PC-3 (cell line): Measurements from ENCODE around the gene APOE. TPM values are rescaled to one million over a fixed set of nuclear protein-coding genes. Genes with fewer than 3 reads are reported as not detected.

Experiments
- ATAC-seq: fragments of 200-7000 bp; cut with Tn5 transposase; 2 replicates; pipeline ENCODE4 v1.9.1; 2020; ENCODE audit warnings: mild to moderate bottlenecking, moderate library complexity
- BruUV-seq: library from RNA; stranded (reverse); fragments of 400-500 nt; replicated peaks from 2 replicates; lab custom pipeline; 2021; lab: Mats Ljungman, UMichigan
- CTCF ChIA-PET: fragments of 300-600 bp; sonication (Branson Sonifier 250); formaldehyde crosslinking; loops from one replicate; lab custom pipeline; 2022; ENCODE audit warnings: antibody characterized with exemption; lab: Charles Lee
- POLR2A ChIA-PET: fragments of 300-600 bp; sonication (Branson Sonifier 250); formaldehyde crosslinking; loops from one replicate; lab custom pipeline; 2022; ENCODE audit warnings: antibody characterized with exemption; ENCODE audit not compliant: unreplicated experiment; lab: Charles Lee
- DNase-seq: peaks from one replicate; pipeline ENCODE4 v3.0.0-alpha.2; 2015
- H2AFZ ChIP-seq: fragments of 300-600 bp; sonication (generic); 2 replicates; pipeline ENCODE4 v1.6.0; 2016; ENCODE audit warnings: antibody characterized with exemption, low read length
- H3F3A ChIP-seq: fragments of 300-600 bp; sonication (generic); one replicate; pipeline ENCODE4 v1.6.0; 2017; ENCODE audit warnings: antibody characterized with exemption, low read length, control low read depth, mild to moderate bottlenecking; ENCODE audit not compliant: unreplicated experiment
- H3K27ac ChIP-seq: fragments of 300-600 bp; sonication (generic); 2 replicates; pipeline ENCODE4 v1.5.1; 2016; ENCODE audit warnings: mild to moderate bottlenecking, low read length
- H3K27me3 ChIP-seq: fragments of 300-600 bp; sonication (generic); 2 replicates; pipeline ENCODE4 v1.6.1; 2016; ENCODE audit warnings: low read length, mixed read lengths
- H3K36me3 ChIP-seq: fragments of 300-600 bp; sonication (generic); 2 replicates; pipeline ENCODE4 v1.6.1; 2016; ENCODE audit warnings: low read depth, mixed run types, low read length, mixed read lengths
- H3K4me1 ChIP-seq: fragments of 300-600 bp; sonication (generic); 2 replicates; pipeline ENCODE4 v1.5.1; 2016; ENCODE audit warnings: low read length; ENCODE audit not compliant: insufficient read depth
- H3K4me2 ChIP-seq: fragments of 300-600 bp; sonication (generic); 2 replicates; pipeline ENCODE4 v1.6.0; 2016; ENCODE audit warnings: low read length
- H3K4me3 ChIP-seq: fragments of 300-600 bp; sonication (generic); 2 replicates; pipeline ENCODE4 v1.5.1; 2016; ENCODE audit warnings: mild to moderate bottlenecking, low read length, mixed read lengths
- H3K79me2 ChIP-seq: fragments of 300-600 bp; sonication (generic); 2 replicates; pipeline ENCODE4 v1.6.1; 2017; ENCODE audit warnings: low read length, mixed read lengths
- H3K9ac ChIP-seq: fragments of 300-600 bp; sonication (generic); 2 replicates; pipeline ENCODE4 v1.6.0; 2016; ENCODE audit warnings: mild to moderate bottlenecking, low read length
- H3K9me2 ChIP-seq: fragments of 300-600 bp; sonication (generic); replicated peaks from 2 replicates; pipeline ENCODE4 v1.6.1; 2016; ENCODE audit warnings: mixed run types, low read length, mixed read lengths
- H3K9me3 ChIP-seq: fragments of 300-600 bp; sonication (generic); 2 replicates; pipeline ENCODE4 v1.6.1; 2016; ENCODE audit warnings: low read length, mixed read lengths
- H4K20me1 ChIP-seq: fragments of 300-600 bp; sonication (generic); 2 replicates; pipeline ENCODE4 v1.6.1; 2016; ENCODE audit warnings: low read length, mixed read lengths
- EZH2 ChIP-seq: fragments of 300-600 bp; sonication (generic); IDR thresholded peaks from one replicate; pipeline ENCODE4 v1.6.1; 2017; ENCODE audit warnings: antibody characterized with exemption, mild to moderate bottlenecking, low read length; ENCODE audit not compliant: unreplicated experiment
- EZH2phosphoT487 ChIP-seq: fragments of 300-600 bp; sonication (generic); IDR thresholded peaks from 2 replicates; pipeline ENCODE4 v1.6.1; 2018; ENCODE audit warnings: mild to moderate bottlenecking, antibody characterized with exemption, low read length, borderline replicate concordance
- intact Hi-C: fragments of 100-400 bp; cut with micrococcal nuclease; formaldehyde crosslinking; loops from 2 replicates; pipeline ENCODE4 v1.9.0; 2023
- total RNA-seq: library from RNA; depleted of rRNA; stranded (reverse); fragments of >200 nt; gene quantifications from 2 replicates; pipeline ENCODE4 v1.2.3, GENCODE V29; 2014
- TF ChIP-seq, protein P1 (sequence below): fragments of 300-600 bp; sonication (generic); conservative IDR thresholded peaks from 2 replicates; pipeline ENCODE4 v1.5.1; 2017; ENCODE audit warnings: antibody characterized with exemption, low read depth, mild to moderate bottlenecking, low read length

APOE gene
- total RNA-seq, 1 experiment from 2014 or later, result 3.6 TPM

DNA sequence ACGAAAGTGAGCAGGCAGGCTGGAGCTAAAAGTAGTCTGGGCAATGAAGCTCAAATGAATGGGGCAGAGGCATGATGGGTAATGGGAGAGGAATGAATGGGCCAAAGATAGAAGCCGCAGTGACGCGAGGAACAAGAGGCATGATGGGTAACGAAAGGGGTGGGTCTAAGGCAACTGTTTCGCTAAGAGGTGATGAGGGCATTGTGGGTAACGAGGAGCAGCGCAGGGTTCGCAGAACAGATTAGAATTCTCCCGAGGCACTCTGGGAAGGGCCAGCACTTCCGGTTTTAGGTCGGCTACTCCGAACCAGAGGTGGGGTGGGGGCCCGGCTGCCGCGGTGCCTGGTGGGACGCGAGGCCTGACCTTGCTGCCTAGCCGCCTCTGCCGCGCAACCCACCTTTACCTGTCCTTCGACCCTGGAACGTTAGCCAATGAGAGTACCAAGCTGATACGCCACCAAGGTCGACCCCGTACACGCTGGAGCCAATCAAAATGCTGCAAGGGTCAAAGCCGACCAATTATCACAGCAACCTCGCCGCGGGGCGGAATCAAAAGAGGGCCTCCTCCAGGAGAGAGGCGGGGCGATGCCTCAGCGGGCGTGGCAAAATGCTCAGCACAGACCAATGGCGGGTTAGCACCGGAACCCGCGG is 15.1 kb upstream of the APOE start:
- POLR2A ChIA-PET, result interaction anchor here (0.6 to 1.0 kb wide), 3 partner anchors 42 to 1349 kb away, joined by 3 to 5 read pairs (median 3); partner anchors contain the start of gene NECTIN2

DNA sequence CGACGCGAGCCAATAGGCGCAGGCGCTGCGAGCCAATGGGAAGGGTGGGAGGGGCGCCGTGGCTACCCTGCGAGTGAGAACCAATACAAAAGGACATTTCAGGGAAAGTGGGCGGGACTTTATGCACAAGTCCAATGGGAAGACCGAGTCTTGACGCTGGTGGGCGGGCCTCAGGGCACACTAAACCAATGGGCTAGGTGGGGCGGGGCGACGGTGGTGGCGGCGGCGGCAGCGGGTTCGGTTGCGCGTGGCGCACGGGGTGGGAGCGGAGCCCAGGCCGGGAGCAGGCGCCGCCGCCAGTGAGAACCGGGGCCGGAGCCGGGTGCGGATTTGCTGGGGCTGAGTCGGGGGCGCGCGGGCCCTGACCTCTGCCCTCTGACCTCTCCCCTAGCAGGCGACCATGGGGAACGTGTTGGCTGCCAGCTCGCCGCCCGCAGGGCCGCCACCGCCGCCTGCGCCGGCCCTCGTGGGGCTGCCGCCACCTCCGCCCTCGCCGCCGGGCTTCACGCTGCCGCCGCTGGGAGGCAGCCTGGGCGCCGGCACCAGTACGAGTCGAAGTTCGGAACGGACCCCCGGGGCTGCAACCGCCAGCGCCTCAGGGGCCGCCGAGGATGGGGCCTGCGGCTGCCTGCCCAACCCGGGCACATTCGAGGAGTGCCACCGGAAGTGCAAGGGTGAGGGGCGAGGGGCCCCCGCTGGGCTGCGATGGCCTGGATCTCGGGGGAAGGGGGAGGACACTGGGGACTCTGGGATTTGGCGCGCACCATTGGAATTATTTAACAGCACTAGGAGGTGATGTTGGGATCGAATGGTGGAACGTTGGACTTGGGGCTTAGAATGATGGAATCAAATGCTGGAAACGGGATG is 14.3 kb upstream of the APOE start, which contains the start of gene TOMM40:
TSS of gene TOMM40 (plus strand) at position 239 of the 867 bp plus-strand sequence. CDS start at position 401, 162 bp downstream.
- Histone ChIP-seq H3K4me2 (peak within 1 kb of the TSS; percentile 100), H3K4me1 (peaks cover 16% of the 10 kb centered on the region), H3K9me2 (no peaks in the 10 kb centered on the region), H3F3A (no peaks in the 10 kb centered on the region), H4K20me1 (peaks cover 6% of the 10 kb centered on the region; the same call in 1 of the 2 replicates), H3K27ac (peak within 1 kb of the TSS; percentile 86), H3K4me3 (peak within 1 kb of the TSS; percentile 99), H2AFZ (peak within 1 kb of the TSS; percentile 85), H3K79me2 (peaks cover 42% of the 10 kb centered on the region), H3K36me3 (peaks cover 23% of the 10 kb centered on the region), H3K9me3 (no peaks in the 10 kb centered on the region), H3K9ac (peak within 1 kb of the TSS; percentile 98), H3K27me3 (no peaks in the 10 kb centered on the region)
- DNase-seq (no peak), ATAC-seq (no peak)
- intact Hi-C loops, result loop anchor here (5.0 kb wide), 1 partner anchor 44 kb away; the partner anchor contains the start of gene NECTIN2
- TF ChIP-seq, protein P1, sequence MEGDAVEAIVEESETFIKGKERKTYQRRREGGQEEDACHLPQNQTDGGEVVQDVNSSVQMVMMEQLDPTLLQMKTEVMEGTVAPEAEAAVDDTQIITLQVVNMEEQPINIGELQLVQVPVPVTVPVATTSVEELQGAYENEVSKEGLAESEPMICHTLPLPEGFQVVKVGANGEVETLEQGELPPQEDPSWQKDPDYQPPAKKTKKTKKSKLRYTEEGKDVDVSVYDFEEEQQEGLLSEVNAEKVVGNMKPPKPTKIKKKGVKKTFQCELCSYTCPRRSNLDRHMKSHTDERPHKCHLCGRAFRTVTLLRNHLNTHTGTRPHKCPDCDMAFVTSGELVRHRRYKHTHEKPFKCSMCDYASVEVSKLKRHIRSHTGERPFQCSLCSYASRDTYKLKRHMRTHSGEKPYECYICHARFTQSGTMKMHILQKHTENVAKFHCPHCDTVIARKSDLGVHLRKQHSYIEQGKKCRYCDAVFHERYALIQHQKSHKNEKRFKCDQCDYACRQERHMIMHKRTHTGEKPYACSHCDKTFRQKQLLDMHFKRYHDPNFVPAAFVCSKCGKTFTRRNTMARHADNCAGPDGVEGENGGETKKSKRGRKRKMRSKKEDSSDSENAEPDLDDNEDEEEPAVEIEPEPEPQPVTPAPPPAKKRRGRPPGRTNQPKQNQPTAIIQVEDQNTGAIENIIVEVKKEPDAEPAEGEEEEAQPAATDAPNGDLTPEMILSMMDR, result no peak
- no peak for TF ChIP-seq EZH2
- TF ChIP-seq EZH2phosphoT487, result no peak
- POLR2A ChIA-PET, result no interaction called here
- no TSS peak for BruUV-seq
- CTCF ChIA-PET, result no interaction called here

More for the DNA sequence above, 15.1 kb upstream of the APOE start:
- BruUV-seq, result no TSS peak
- no peaks in the 10 kb centered on the region for H3K9me3 ChIP-seq
- ATAC-seq, result peak; percentile 87
- H3F3A ChIP-seq, result no peaks in the 10 kb centered on the region
- peak; percentile 99 for DNase-seq
- peaks cover 38% of the 10 kb centered on the region for H3K79me2 ChIP-seq
- H2AFZ ChIP-seq, result peak overlapping the region; percentile 85
- H3K4me1 ChIP-seq, result peaks cover 16% of the 10 kb centered on the region
- H3K4me2 ChIP-seq, result peak overlapping the region; percentile 84
- peak overlapping the region; percentile 66 for H3K4me3 ChIP-seq
- peak overlapping the region; percentile 80 for H3K9ac ChIP-seq
- intact Hi-C loops, result loop anchor here (5.0 kb wide), 1 partner anchor 43 kb away; the partner anchor contains the start of gene NECTIN2
- H3K9me2 ChIP-seq, result no peaks in the 10 kb centered on the region
- H3K27me3 ChIP-seq, result no peaks in the 10 kb centered on the region
- H3K36me3 ChIP-seq, result peaks cover 23% of the 10 kb centered on the region
- TF ChIP-seq, protein P1, result no peak
- TF ChIP-seq EZH2, result no peak
- no peak for TF ChIP-seq EZH2phosphoT487
- CTCF ChIA-PET, result no interaction called here
- H3K27ac ChIP-seq, result peak overlapping the region; percentile 86
- H4K20me1 ChIP-seq, result peaks cover 6% of the 10 kb centered on the region; the same call in 1 of the 2 replicates
